Measurements from ENCODE around the gene EFEMP2.

Gene EFEMP2

DNA sequence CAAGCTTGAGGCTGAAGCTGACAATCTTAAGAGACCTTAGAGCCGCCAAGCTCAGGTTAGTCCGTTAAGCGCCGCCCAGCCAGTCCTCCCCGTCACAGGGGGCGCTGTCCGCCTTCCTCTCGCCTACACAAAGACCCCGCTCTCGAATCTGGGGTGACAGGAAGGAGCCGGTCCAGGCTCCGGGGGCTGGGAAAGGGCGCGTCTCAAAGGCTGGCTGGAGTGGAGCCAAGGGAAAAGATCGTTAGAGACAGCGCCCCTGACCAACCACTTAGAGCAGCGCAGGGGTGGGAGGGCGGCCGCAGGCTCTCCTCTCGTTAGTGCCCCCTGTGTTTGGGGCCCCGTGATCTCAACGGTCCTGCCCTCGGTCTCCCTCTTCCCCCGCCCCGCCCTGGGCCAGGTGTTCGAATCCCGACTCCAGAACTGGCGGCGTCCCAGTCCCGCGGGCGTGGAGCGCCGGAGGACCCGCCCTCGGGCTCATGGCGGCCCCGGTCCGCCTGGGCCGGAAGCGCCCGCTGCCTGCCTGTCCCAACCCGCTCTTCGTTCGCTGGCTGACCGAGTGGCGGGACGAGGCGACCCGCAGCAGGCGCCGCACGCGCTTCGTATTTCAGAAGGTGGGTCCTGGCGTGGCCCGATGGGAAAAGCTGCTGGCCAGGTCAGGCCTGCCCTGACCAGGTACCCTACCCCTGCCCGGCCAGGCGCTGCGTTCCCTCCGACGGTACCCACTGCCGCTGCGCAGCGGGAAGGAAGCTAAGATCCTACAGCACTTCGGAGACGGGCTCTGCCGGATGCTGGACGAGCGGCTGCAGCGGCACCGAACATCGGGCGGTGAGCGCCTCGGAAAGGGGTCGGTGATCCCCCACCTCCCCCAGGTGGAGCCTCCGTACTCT lies 12.1 kb downstream of the EFEMP2 start, which contains the start of gene MUS81:
Gene MUS81, plus strand, starts transcription at position 156 of the 887 bp plus-strand sequence. Its CDS starts 321 bp downstream, at position 477.
- H3K36me3 ChIP-seq (ENCODE audit: low read length) = peaks cover 12% of the 10 kb centered on the region
- peaks cover 41% of the 10 kb centered on the region for H3K79me2 ChIP-seq (ENCODE audit: insufficient read depth, low read length)

GRCh38 chr11:65859812-65860277 lies 12.8 kb downstream of the EFEMP2 start:
- Histone ChIP-seq H3K9me3 (ENCODE audit: insufficient read depth, low read length) (no peaks in the 10 kb centered on the region), H3K4me3 (ENCODE audit: insufficient read depth, low read length, poor library complexity, severe bottlenecking) (peak overlapping the region; percentile 63), H3K79me2 (ENCODE audit: insufficient read depth, low read length) (peaks cover 45% of the 10 kb centered on the region), H2AFZ (ENCODE audit: low read depth, low read length, severe bottlenecking) (no peak overlapping the region), H3K27me3 (ENCODE audit: low read length) (no peaks in the 10 kb centered on the region), H4K20me1 (ENCODE audit: low read depth, low read length) (peaks cover 16% of the 10 kb centered on the region), H3F3A (ENCODE audit: insufficient read depth) (peaks cover 16% of the 10 kb centered on the region), H3K9ac (ENCODE audit: low read length) (peak overlapping the region; percentile 97), H3K36me3 (ENCODE audit: low read length) (peaks cover 18% of the 10 kb centered on the region), H3K4me2 (ENCODE audit: low read depth, low read length, poor library complexity, severe bottlenecking) (peak overlapping the region; percentile 94), H3K9me2 (replicated peaks; ENCODE audit: insufficient read depth, low read length) (no peaks in the 10 kb centered on the region), H3K27ac (ENCODE audit: low read depth, low read length) (peak overlapping the region; percentile 90)
- no peak for TF ChIP-seq EZH2phosphoT487 (conservative IDR thresholded peaks at IDR 0.05; ENCODE audit: low read length)
- TF ChIP-seq CTCF (IDR thresholded peaks at IDR 0.05; ENCODE audit: insufficient read depth, low read length, poor library complexity, severe bottlenecking) = no peak

More for the DNA sequence above, 12.1 kb downstream of the EFEMP2 start, which contains the start of gene MUS81:
- H3K4me3 ChIP-seq (ENCODE audit: insufficient read depth, low read length, poor library complexity, severe bottlenecking) = peak within 1 kb of the TSS; percentile 65
- peaks cover 12% of the 10 kb centered on the region for H4K20me1 ChIP-seq (ENCODE audit: low read depth, low read length)
- H2AFZ ChIP-seq (ENCODE audit: low read depth, low read length, severe bottlenecking) = peak within 1 kb of the TSS; percentile 21
- peaks cover 16% of the 10 kb centered on the region for H3F3A ChIP-seq (ENCODE audit: insufficient read depth)
- peak within 1 kb of the TSS; percentile 90 for H3K27ac ChIP-seq (ENCODE audit: low read depth, low read length)
- no peaks in the 10 kb centered on the region for H3K9me3 ChIP-seq (ENCODE audit: insufficient read depth, low read length)
- peak within 1 kb of the TSS; percentile 97 for H3K9ac ChIP-seq (ENCODE audit: low read length)
- H3K4me2 ChIP-seq (ENCODE audit: low read depth, low read length, poor library complexity, severe bottlenecking) = peak within 1 kb of the TSS; percentile 94
- H3K27me3 ChIP-seq (ENCODE audit: low read length) = no peaks in the 10 kb centered on the region
- no peaks in the 10 kb centered on the region for H3K9me2 ChIP-seq (replicated peaks; ENCODE audit: insufficient read depth, low read length)
- TF ChIP-seq EZH2phosphoT487 (conservative IDR thresholded peaks at IDR 0.05; ENCODE audit: low read length) = no peak
- TF ChIP-seq CTCF (IDR thresholded peaks at IDR 0.05; ENCODE audit: insufficient read depth, low read length, poor library complexity, severe bottlenecking) = peak; percentile 99

DNA sequence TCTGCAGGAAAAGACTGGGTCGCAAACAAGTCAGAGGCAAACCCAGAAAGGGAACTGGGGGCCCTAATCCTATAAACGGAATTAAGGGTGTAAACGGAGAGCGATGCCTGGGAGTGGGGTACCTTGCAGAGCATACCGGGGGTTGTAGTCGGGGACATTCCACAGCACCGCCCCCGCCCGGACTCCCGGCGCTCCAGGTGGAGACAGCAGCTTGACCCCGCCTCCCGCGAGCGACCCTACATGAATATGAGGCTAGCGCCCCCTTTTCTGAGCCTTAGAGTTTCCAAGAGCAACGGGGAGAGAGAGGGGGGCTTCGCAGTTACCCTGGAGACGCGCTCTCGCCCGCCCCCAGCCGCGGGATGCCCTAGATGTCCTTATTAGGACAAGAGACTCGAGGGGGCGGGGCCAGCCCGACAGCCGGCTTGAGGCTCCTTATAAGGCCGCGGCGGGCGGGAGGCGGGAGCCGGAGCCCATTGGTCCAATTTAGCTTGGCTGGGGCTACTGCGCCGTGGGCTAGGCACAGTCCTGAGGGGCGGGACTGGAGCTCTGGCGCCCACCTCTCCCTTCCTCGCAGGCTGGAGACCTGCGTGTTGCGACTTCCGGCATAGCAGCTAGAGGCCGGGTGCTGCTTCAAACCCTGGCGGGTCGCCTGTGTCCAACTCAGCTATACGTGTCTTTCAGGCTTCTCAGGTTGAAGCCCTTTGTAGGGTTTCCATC lies 13.3 kb downstream of the EFEMP2 start:
- Histone ChIP-seq H3K4me2 (ENCODE audit: low read depth, low read length, poor library complexity, severe bottlenecking) (peak overlapping the region; percentile 94), H3K9me3 (ENCODE audit: insufficient read depth, low read length) (no peaks in the 10 kb centered on the region), H3K9me2 (replicated peaks; ENCODE audit: insufficient read depth, low read length) (no peaks in the 10 kb centered on the region), H3F3A (ENCODE audit: insufficient read depth) (peaks cover 16% of the 10 kb centered on the region), H3K9ac (ENCODE audit: low read length) (peak overlapping the region; percentile 97), H3K27me3 (ENCODE audit: low read length) (no peaks in the 10 kb centered on the region), H3K79me2 (ENCODE audit: insufficient read depth, low read length) (peaks cover 45% of the 10 kb centered on the region), H3K27ac (ENCODE audit: low read depth, low read length) (peak overlapping the region; percentile 90), H2AFZ (ENCODE audit: low read depth, low read length, severe bottlenecking) (peak overlapping the region; percentile 21), H3K4me3 (ENCODE audit: insufficient read depth, low read length, poor library complexity, severe bottlenecking) (peak overlapping the region; percentile 65), H3K36me3 (ENCODE audit: low read length) (peaks cover 23% of the 10 kb centered on the region), H4K20me1 (ENCODE audit: low read depth, low read length) (peaks cover 16% of the 10 kb centered on the region)
- TF ChIP-seq CTCF (IDR thresholded peaks at IDR 0.05; ENCODE audit: insufficient read depth, low read length, poor library complexity, severe bottlenecking) (no peak), EZH2phosphoT487 (conservative IDR thresholded peaks at IDR 0.05; ENCODE audit: low read length) (no peak)
